ENCODE results near the gene ZNF775.

ZNF775 gene

DNA sequence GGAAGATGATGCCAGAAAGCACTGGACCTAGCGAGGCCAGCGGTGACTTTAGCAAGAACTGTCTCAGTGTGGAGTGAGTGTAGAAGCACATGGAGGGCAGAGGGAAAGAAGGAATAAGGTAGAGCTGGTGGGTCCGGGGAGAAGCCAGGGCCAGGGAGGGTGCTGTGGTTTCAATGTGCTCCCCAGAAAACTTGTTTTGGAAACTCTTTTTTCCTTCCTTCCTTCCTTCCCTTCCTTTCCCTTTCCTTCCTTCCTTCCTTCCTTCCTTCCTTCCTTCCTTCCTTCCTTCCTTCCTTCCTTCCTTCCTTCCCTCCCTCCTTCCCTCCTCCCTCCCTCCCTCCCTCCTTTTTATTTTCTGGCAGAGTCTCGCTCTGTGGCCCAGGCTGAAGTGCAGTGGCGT, 32.2 kb upstream of the ZNF775 start:
- no peak for DNase-seq (ENCODE audit: low read depth in 2 of 2)

DNA sequence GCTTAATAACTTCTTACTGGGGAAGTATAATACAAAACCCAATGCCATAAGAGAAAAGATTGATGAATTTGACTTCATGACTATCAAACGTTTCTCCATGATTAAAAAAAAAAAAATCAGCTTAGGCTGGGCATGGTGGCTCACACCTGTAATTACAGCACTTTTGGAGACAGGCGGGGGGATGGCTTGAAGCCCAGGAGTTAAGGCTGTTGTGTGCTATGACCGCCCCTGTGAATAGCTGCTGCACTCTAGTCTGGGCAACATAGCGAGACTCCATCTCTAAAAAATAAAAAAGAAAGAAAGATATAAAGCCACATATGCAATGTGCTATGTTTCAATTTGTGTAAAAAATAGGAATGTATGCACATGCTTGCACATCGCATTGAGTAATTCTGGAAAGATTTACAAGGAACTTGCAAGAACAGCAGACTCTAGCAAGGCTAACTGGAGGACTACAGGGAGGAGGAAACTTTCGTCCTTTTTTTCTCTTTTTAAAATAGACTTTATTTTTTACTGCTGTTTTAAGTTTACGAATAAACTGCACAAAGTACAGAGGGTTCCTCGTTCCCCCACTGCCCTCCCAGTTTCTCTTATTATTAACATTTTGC, 27.4 kb upstream of the ZNF775 start:
- DNase-seq (ENCODE audit: low read depth in 2 of 2) = no peak

GRCh38 chr7:150355666-150356059, 23.5 kb upstream of the ZNF775 start:
- no peak for DNase-seq (ENCODE audit: low read depth in 2 of 2)

- no peak for DNase-seq (ENCODE audit: low read depth in 2 of 2)
These were observed 22.7 kb upstream of the ZNF775 start for GRCh38 chr7:150356265-150356897.

DNA sequence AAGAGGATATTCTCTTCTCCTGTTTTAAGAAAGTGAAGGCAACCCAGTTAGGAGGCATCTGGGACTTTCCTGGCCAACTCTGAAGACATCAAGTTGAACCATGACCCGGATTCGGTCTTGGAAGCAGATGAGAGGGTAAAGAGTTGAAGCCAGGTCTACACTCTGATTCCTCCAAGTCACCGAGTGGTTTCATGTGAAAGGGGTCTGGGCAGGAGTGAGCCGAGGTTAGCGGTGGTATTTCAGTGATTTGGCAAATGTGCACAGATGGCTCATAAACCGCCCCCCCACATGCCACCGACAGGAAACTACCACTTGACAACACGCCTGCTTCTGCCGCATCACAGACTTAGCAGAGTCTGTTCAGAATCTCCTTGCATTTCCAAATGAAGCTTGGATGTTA, 21.9 kb upstream of the ZNF775 start:
- DNase-seq (ENCODE audit: low read depth in 2 of 2) = peak in 1 of 2 experiments; percentile 49

GRCh38 chr7:150357771-150358427, 21.2 kb upstream of the ZNF775 start:
- DNase-seq (ENCODE audit: low read depth in 2 of 2) = no peak

- no peak for DNase-seq (ENCODE audit: low read depth in 2 of 2)
These were observed 20.7 kb upstream of the ZNF775 start for GRCh38 chr7:150358433-150358832.

- DNase-seq (ENCODE audit: low read depth in 2 of 2) = no peak
These were observed 20.0 kb upstream of the ZNF775 start for GRCh38 chr7:150358988-150359621.

GRCh38 chr7:150359622-150360362, 19.3 kb upstream of the ZNF775 start:
- no peak for DNase-seq (ENCODE audit: low read depth in 2 of 2)

DNA sequence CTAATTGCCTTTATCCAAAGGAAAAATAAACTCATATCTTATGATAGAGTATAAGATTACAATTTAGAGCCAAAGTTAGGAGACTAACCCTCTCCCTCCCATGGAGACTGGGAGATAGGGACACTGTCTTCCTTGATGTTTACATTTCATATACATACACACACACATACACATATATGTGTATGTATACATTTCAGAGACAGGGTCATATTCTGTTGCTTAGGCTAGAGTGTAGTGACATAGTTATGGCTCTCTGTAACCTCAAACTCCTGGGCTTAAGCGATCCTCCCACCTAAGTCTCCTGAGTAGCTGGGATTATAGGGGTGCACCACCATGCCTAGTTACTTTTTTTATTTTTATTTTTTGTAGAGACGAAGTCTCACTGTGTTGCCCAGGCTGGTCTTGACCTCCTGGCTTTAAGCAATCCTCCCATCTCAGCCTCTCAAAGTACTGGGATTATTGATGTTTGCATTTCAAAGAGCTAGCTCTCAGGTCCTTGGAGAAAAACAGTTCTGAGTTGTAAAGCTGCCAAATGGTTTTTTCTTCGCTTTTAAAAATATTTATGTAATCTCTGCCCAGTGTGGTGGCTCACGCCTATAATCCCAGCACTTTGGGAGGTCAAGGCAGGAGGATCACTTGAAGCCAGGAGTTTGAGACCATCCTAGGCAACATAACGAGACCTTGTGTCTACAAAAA, 18.6 kb upstream of the ZNF775 start:
- DNase-seq (ENCODE audit: low read depth in 2 of 2) = no peak

GRCh38 chr7:150361402-150361801, 17.7 kb upstream of the ZNF775 start:
- no peak for DNase-seq (ENCODE audit: low read depth in 2 of 2)

- DNase-seq (ENCODE audit: low read depth in 2 of 2) = no peak
These were observed 17.1 kb upstream of the ZNF775 start for GRCh38 chr7:150361807-150362621.

- no peak for DNase-seq (ENCODE audit: low read depth in 2 of 2)
These were observed 15.8 kb upstream of the ZNF775 start for GRCh38 chr7:150363370-150363769.

DNA sequence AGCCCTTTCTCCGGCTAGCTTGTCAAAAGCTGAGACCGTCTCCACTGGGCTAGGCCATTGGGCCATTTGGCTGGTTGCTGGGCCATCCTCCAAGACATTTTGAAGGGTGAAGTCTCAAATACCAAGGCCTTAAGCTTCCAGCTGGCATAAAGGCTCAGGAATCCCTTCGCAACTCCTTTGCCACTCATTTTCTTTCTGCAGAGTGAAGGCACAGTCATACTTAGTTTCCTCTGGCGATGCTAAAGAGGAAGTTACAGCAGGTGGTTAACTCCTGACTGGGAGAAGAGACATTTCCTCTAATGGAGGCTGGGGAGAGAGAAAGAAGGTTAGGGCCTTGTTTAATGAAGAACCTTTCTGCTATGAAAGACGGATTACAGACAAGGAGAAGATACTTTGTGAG, 15.3 kb upstream of the ZNF775 start:
- DNase-seq (ENCODE audit: low read depth in 2 of 2) = no peak

GRCh38 chr7:150365194-150365593, 13.9 kb upstream of the ZNF775 start:
- DNase-seq (ENCODE audit: low read depth in 2 of 2) = no peak

GRCh38 chr7:150365673-150366398, 13.3 kb upstream of the ZNF775 start:
- no peak for DNase-seq (ENCODE audit: low read depth in 2 of 2)

- DNase-seq (ENCODE audit: low read depth in 2 of 2) = no peak
These were observed 11.4 kb upstream of the ZNF775 start for GRCh38 chr7:150367677-150368095.

GRCh38 chr7:150368096-150368883, 10.8 kb upstream of the ZNF775 start, which contains the start of gene REPIN1:
Gene REPIN1, plus strand, starts transcription at chr7:150368822. Its CDS starts 890 bp downstream, at chr7:150369712.
- peak; percentile 65 to 78 for DNase-seq (ENCODE audit: low read depth in 2 of 2)
